Ovary (tissue), 9 donors: ENCODE data around the gene SMAD5. TPM values are rescaled to one million over a fixed set of nuclear protein-coding genes. Genes with fewer than 3 reads are reported as not detected.

Experiments
- DNase-seq, 5 donors: peaks; one replicate each; pipeline ENCODE4 v3.0.0-alpha.2; 2019 to 2020
- H3K27ac ChIP-seq, 2 donors: fragments of 200-600 bp; one replicate each; pipeline versions ENCODE4 v1.5.1 to v1.8.0; 2019 to 2022
- H3K27me3 ChIP-seq: fragments of 200-600 bp; one replicate; pipeline ENCODE4 v1.8.0; 2022
- H3K36me3 ChIP-seq: fragments of 200-600 bp; sonication (generic); one replicate; pipeline ENCODE4 v1.5.1; 2019
- H3K4me1 ChIP-seq: one replicate; pipeline ENCODE4 v1.8.1; 2013; ENCODE audit warnings: mild to moderate bottlenecking, moderate library complexity; ENCODE audit not compliant: insufficient read depth
- H3K4me3 ChIP-seq: fragments of 200-600 bp; sonication (generic); one replicate; pipeline ENCODE4 v1.5.1; 2017
- H3K9me3 ChIP-seq, 2 donors: fragments of 200-600 bp in 1 of 2; sonication (generic) in 1 of 2; one replicate each; pipeline versions ENCODE4 v1.5.1 to v1.8.1; 2013 to 2019; ENCODE audit warnings: mild to moderate bottlenecking in 1 of 2, moderate library complexity in 1 of 2
- EP300 ChIP-seq: sonication (generic); formaldehyde crosslinking; IDR thresholded peaks from one replicate; pipeline ENCODE4 v1.6.1; 2017; ENCODE audit warnings: antibody characterized with exemption
- POLR2A ChIP-seq: fragments of 450-650 bp; IDR thresholded peaks from one replicate; pipeline ENCODE4 v1.6.1; 2017; ENCODE audit warnings: antibody characterized with exemption, mild to moderate bottlenecking, moderate library complexity
- WGBS, 3 donors: extraction: QIAGEN DNeasy Blood & Tissue Kit in 1 of 3; methylation state at CpG; one replicate each; pipeline versions ENCODE4 v1.1.5 to v1.1.7; 2013 to 2017; 5-methylcytosine and 5-hydroxymethylcytosine counted together
- intact Hi-C, 4 donors: fragments of 100-400 bp; cut with DNase I; formaldehyde crosslinking; loops; one replicate each; pipeline versions ENCODE4 v1.11.0 to v1.15.1; 2022 to 2023
- polyA plus RNA-seq, 2 donors: library from polyadenylated mRNA; stranded (reverse); fragments of 200-250 nt in 1 of 2; fragments of 350-450 nt in 1 of 2; fragmentation: Illumina TruSeq in 1 of 2; extraction: RNeasy Lipid Tissue Mini Kit (QIAGEN cat#74804) in 1 of 2; gene quantifications; one replicate each; pipeline ENCODE4 v1.2.3, GENCODE V29; 2013 to 2014
- total RNA-seq, 7 donors: library from RNA; depleted of rRNA in 2 of 7; stranded (reverse); fragments of >200 nt in 2 of 7; fragmentation: NEBNext Ultra II Directional in 3 of 7; extraction: Animal tissue kit (Norgen Biotek cat#: 25700) in 3 of 7; gene quantifications; one replicate each; pipeline versions ENCODE4 v1.1.0 to v1.2.4, GENCODE V29; 2016 to 2023
- TF ChIP-seq, protein P1 (sequence below), 3 donors: fragments of 450-650 bp in 2 of 3; fragments of 200-600 bp in 1 of 3; IDR thresholded peaks; one replicate each; pipeline versions ENCODE4 v1.5.1 to v1.8.0; 2016 to 2022; ENCODE audit warnings: antibody characterized with exemption in 3 of 3, mild to moderate bottlenecking in 1 of 3
- donor health status: DM: no; HTN: no; CAD: no; lungs with moderate emphysema.
- donor health status: DM: no; HTN: no; CAD: no.
- donor health status: Bipolar disorder and iron deficiency.
- donor health status: DM: yes; HTN: yes; CAD: no.
- donor health status: DM: no; HTN: no; CAD: no.
- donor health status: DM: yes; HTN: yes; CAD: no.

The SMAD5 gene
- total and polyA plus RNA-seq, 9 donors, result 20.3 to 130 (median 108) TPM

DNA sequence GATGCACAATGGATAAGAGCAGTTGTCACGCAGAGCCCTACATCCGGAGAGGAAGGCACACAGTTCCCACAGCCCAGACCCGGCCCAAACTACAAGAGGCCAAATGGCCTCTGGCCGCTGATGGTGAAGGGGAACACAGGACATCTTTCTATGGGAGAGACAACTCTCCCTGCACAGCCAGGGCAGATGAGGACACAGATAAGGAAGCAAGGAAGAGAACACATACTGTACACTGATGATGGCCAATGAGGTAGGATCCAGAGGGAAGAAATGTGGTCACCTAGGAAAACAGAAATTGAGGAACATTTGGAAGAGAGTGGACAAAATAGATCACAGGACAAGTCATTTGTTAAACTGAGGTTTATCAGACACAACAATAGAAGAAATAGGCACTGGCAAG lies 88.7 kb downstream of the SMAD5 start:
- TF ChIP-seq EP300 (no peak), POLR2A (no peak)
- TF ChIP-seq, protein P1, sequence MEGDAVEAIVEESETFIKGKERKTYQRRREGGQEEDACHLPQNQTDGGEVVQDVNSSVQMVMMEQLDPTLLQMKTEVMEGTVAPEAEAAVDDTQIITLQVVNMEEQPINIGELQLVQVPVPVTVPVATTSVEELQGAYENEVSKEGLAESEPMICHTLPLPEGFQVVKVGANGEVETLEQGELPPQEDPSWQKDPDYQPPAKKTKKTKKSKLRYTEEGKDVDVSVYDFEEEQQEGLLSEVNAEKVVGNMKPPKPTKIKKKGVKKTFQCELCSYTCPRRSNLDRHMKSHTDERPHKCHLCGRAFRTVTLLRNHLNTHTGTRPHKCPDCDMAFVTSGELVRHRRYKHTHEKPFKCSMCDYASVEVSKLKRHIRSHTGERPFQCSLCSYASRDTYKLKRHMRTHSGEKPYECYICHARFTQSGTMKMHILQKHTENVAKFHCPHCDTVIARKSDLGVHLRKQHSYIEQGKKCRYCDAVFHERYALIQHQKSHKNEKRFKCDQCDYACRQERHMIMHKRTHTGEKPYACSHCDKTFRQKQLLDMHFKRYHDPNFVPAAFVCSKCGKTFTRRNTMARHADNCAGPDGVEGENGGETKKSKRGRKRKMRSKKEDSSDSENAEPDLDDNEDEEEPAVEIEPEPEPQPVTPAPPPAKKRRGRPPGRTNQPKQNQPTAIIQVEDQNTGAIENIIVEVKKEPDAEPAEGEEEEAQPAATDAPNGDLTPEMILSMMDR (IDR thresholded peaks at IDR 0.05), result no peak
- H3K9me3 ChIP-seq, result no peaks in the 10 kb centered on the region
- H3K27me3 ChIP-seq, result no peaks in the 10 kb centered on the region
- DNase-seq, result no peak
- H3K36me3 ChIP-seq, result no peaks in the 10 kb centered on the region
- H3K27ac ChIP-seq, result no peak overlapping the region
- intact Hi-C loops, result no loop called here
- no peak overlapping the region for H3K4me3 ChIP-seq
- 92 to 99% (median 95%) methylated on average over 4 of the region's 4 CpGs for WGBS, 3 donors
- H3K4me1 ChIP-seq, result no peaks in the 10 kb centered on the region

DNA sequence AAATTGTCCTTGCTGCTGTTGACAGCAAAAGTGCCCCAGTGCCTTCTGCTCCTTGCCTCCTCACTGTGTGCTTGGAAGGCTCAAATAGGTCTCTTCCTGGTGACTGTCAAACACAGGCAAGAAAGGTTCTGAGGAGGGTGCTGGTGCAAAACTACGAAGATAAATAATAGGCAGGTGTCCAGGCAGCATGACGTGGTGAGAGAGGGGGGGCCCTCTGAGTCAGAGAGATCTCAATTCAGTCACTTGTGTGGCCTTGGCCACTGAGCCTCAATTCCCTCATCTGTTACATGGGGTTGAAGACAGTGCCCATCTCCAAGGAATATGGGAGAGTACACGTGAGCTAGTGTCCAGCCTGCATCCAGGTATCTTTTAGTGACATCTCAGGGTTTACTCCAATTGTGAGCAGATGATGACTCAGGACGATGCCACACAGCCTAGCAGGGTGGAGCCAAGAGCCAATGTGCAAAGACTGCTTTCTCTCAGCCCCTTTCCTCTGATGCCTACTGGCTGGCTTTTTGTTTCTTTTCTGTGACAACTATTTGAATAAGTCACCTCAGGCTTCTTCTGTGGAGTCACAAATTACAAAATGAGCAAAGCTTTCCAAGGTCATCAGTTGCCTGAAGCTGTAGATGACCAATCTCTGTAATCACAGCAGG lies 90.1 kb downstream of the SMAD5 start:
- no peaks in the 10 kb centered on the region for H3K4me1 ChIP-seq
- intact Hi-C loops, result no loop called here
- no peaks in the 10 kb centered on the region for H3K36me3 ChIP-seq
- DNase-seq, result no peak
- H3K27ac ChIP-seq, result no peak overlapping the region
- H3K4me3 ChIP-seq, result no peak overlapping the region
- H3K27me3 ChIP-seq, result no peaks in the 10 kb centered on the region
- TF ChIP-seq, protein P1 (IDR thresholded peaks at IDR 0.05), result no peak
- TF ChIP-seq EP300 (no peak), POLR2A (no peak)
- no peaks in the 10 kb centered on the region for H3K9me3 ChIP-seq
- 57 to 68% (median 62%) methylated on average over 4 of the region's 4 CpGs for WGBS, 3 donors

DNA sequence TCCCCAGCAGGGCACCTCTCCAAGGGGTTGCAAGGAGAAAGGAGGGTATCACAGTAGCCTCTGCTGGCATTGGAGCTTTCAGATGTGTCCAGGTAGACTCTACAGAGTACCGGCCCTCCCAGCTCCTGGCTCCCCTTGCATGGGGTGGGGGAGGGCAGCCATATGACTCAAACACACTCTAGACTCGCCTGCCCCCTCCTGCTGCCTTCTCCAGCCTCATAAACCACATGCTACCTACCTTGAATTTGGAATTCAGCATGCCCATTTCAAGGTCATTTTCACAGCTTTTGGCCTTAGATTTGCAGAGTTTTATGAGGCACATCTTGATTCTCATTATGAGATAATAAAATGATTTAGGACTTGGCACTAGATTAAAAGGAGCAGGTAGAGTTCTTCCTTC lies 93.2 kb downstream of the SMAD5 start:
- Histone ChIP-seq H3K27ac (no peak overlapping the region), H3K4me3 (no peak overlapping the region), H3K4me1 (no peaks in the 10 kb centered on the region), H3K9me3 (no peaks in the 10 kb centered on the region), H3K36me3 (no peaks in the 10 kb centered on the region), H3K27me3 (no peaks in the 10 kb centered on the region)
- DNase-seq, result no peak
- WGBS, 3 donors, result 24 to 39% (median 26%) methylated on average over 2 of the region's 2 CpGs
- intact Hi-C loops, result no loop called here
- TF ChIP-seq POLR2A, result no peak
- TF ChIP-seq, protein P1 (IDR thresholded peaks at IDR 0.05), result no peak
- TF ChIP-seq EP300, result no peak

DNA sequence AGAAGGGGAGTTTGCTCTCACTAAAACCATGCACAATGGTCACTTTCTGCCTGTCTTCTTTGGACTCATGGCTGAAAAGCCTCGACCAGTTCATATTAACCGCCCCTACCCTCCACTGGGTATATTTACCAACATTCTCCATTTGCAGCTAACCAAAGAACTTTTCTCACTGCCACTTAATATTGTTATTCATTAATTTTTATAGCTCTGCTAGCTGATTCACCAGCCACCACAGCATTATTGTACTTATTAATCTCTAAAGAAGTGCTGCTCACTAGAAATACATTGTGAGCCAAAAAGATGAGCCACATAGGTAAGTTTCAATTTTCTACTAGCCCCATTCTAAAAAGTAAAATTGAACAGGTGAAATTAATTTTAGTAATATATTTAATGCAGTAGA lies 93.8 kb downstream of the SMAD5 start:
- Histone ChIP-seq H3K4me1 (no peaks in the 10 kb centered on the region), H3K27me3 (no peaks in the 10 kb centered on the region), H3K4me3 (no peak overlapping the region), H3K9me3 (no peaks in the 10 kb centered on the region), H3K27ac (no peak overlapping the region), H3K36me3 (no peaks in the 10 kb centered on the region)
- no peak for DNase-seq
- TF ChIP-seq, protein P1 (IDR thresholded peaks at IDR 0.05), result no peak
- TF ChIP-seq EP300 (no peak), POLR2A (no peak)
- intact Hi-C loops, result no loop called here
- WGBS, 3 donors, result 85 to 90% (median 90%) methylated on average over 2 of the region's 2 CpGs
